HG03457 (cell line): Measurements from ENCODE around the gene INSYN1.
"Not testable (repeated sequence)": the region's sequence is repeated elsewhere in the genome, so short reads cannot be mapped to it uniquely, and the experiment has no call there.

ENCODE experiments used
- ATAC-seq: cut with Tn5 transposase; IDR thresholded peaks from one replicate; pipeline ENCODE4 v1.9.1; 2021; ENCODE audit warnings: moderate number of reproducible peaks; ENCODE audit not compliant: unreplicated experiment

The INSYN1 gene

GRCh38 chr15:73716417-73716816 is 36.7 kb downstream of the INSYN1 start:
- ATAC-seq: no peak

GRCh38 chr15:73715417-73715816 is 37.7 kb downstream of the INSYN1 start:
- no peak for ATAC-seq

GRCh38 chr15:73714695-73715301 is 38.4 kb downstream of the INSYN1 start:
- no peak for ATAC-seq

- ATAC-seq: no peak
These were observed 41.0 kb downstream of the INSYN1 start for GRCh38 chr15:73712107-73712506.

GRCh38 chr15:73711526-73711925 is 41.6 kb downstream of the INSYN1 start:
- ATAC-seq: no peak

- ATAC-seq: no peak
These were observed 42.8 kb downstream of the INSYN1 start for GRCh38 chr15:73710321-73710720.

GRCh38 chr15:73709686-73710085 is 43.5 kb downstream of the INSYN1 start:
- ATAC-seq: no peak

GRCh38 chr15:73709241-73709640 is 43.9 kb downstream of the INSYN1 start:
- no peak for ATAC-seq

- no peak for ATAC-seq
These were observed 44.5 kb downstream of the INSYN1 start for GRCh38 chr15:73708691-73709090.

GRCh38 chr15:73704869-73705645 is 48.1 kb downstream of the INSYN1 start:
- ATAC-seq: no peak

- ATAC-seq: not testable (repeated sequence)
These were observed 48.8 kb downstream of the INSYN1 start for GRCh38 chr15:73704142-73704868.

GRCh38 chr15:73703601-73704000 is 49.5 kb downstream of the INSYN1 start:
- ATAC-seq: not testable (repeated sequence)

GRCh38 chr15:73702311-73703239 is 50.6 kb downstream of the INSYN1 start:
- not testable (repeated sequence) for ATAC-seq

- ATAC-seq: no peak
These were observed 52.9 kb downstream of the INSYN1 start for GRCh38 chr15:73700041-73700842.

- no peak for ATAC-seq
These were observed 53.7 kb downstream of the INSYN1 start for GRCh38 chr15:73699249-73700040.

- ATAC-seq: peak; percentile 70
These were observed 56.1 kb downstream of the INSYN1 start for GRCh38 chr15:73697033-73697467.

- no peak for ATAC-seq
These were observed 56.5 kb downstream of the INSYN1 start for GRCh38 chr15:73696641-73697001.

- ATAC-seq: no peak
These were observed 57.1 kb downstream of the INSYN1 start for GRCh38 chr15:73695773-73696640.
